Measurements from ENCODE around the gene MUSK. TPM values are rescaled to one million over a fixed set of nuclear protein-coding genes. Genes with fewer than 3 reads are reported as not detected.

MUSK gene
- total and polyA plus RNA-seq, 2 of the 8 experiments (the other 6 are each of a cell fraction or from before 2014, with no cell fraction given): not detected

GRCh38 chr9:110742741-110743371 lies 74.3 kb downstream of the MUSK start:
- FAIRE-seq: peak; percentile 57
- 70% methylated on average over 8 of the region's 8 CpGs; no CpG with 5 or more reads in 1 of the 2 experiments for WGBS, 2 experiments (ENCODE audit: extremely low coverage in 1 of 2, insufficient coverage in 1 of 2, insufficient read length in 1 of 2, insufficient replicate concordance in 2 of 2, low coverage in 1 of 2, low lambda C conversion rate in 2 of 2, missing lambda C conversion rate in 1 of 2)
- Histone ChIP-seq H3K9ac (replicated peaks in 1 of 4; ENCODE audit: extremely low read depth in 1 of 4, low read depth in 3 of 4, low read length in 3 of 4) (no peak overlapping the region), H2BK120ac (replicated peaks; ENCODE audit: low read depth, low read length) (no peak overlapping the region), H3K27ac (ENCODE audit: low read depth, low read length) (0 out of 2 replicates have a peak overlapping the region, but pooled peaks have one; percentile 10), H3K14ac (ENCODE audit: insufficient read length) (no peak overlapping the region), H3K27me3 (replicated peaks in 1 of 4; ENCODE audit: control insufficient read depth in 3 of 4, extremely low read depth in 1 of 4, insufficient read depth in 3 of 4, low read length in 3 of 4) (no peaks in the 10 kb centered on the region), H3K79me1 (ENCODE audit: low read depth, low read length) (no peaks in the 10 kb centered on the region), H2BK5ac (ENCODE audit: low read depth, low read length) (no peak overlapping the region), H2AK5ac (ENCODE audit: low read depth, low read length) (no peak overlapping the region), H4K5ac (ENCODE audit: insufficient read length, low read depth, low read length) (no peak overlapping the region), H2AFZ (ENCODE audit: low read length) (peak overlapping the region; percentile 69), H3K4me3 (ENCODE audit: extremely low read depth in 1 of 4, insufficient read depth in 2 of 4, low read depth in 3 of 4, low read length in 4 of 4) (no peak overlapping the region), H3K79me2 (ENCODE audit: control insufficient read depth in 1 of 2, insufficient read depth in 2 of 2, low read length in 2 of 2) (no peaks in the 10 kb centered on the region), H3K4ac (replicated peaks; ENCODE audit: insufficient read length, low read depth, low read length) (no peak overlapping the region), H3K36me3 (ENCODE audit: control insufficient read depth in 2 of 4, insufficient read depth in 4 of 4, low read length in 3 of 4) (no peaks in the 10 kb centered on the region), H3K23ac (ENCODE audit: insufficient read length) (no peak overlapping the region), H4K20me1 (replicated peaks in 1 of 2; ENCODE audit: control insufficient read depth in 1 of 2, insufficient read depth in 2 of 2, low read length in 2 of 2) (no peaks in the 10 kb centered on the region), H3K18ac (ENCODE audit: extremely low read depth, low read length) (peak overlapping the region; percentile 34; the same call in 1 of the 2 replicates), H3K4me1 (replicated peaks in 1 of 4; ENCODE audit: control insufficient read depth in 3 of 4, insufficient read depth in 4 of 4, low read length in 3 of 4) (peaks cover 0 to 6% (median 4%) of the 10 kb centered on the region in 4 experiments; a peak in 3 of 7 replicates), H2BK12ac (ENCODE audit: low read depth, low read length) (no peak overlapping the region), H3K9me3 (ENCODE audit: insufficient read depth in 2 of 2, low read depth in 1 of 2, low read length in 1 of 2) (no peaks in the 10 kb centered on the region), H4K8ac (ENCODE audit: extremely low read depth, insufficient read depth, low read length) (no peak overlapping the region), H3K4me2 (ENCODE audit: insufficient read depth in 1 of 2, low read depth in 2 of 2, low read length in 2 of 2) (peak overlapping the region in 1 of 2 experiments; percentile 25; a peak in 1 of 4 replicates), H4K91ac (replicated peaks; ENCODE audit: insufficient read length, low read length) (no peak overlapping the region), H2BK20ac (ENCODE audit: low read length) (no peak overlapping the region), H3K56ac (replicated peaks; ENCODE audit: insufficient read length, low read depth, low read length) (no peak overlapping the region), H2BK15ac (ENCODE audit: low read length) (0 out of 2 replicates have a peak overlapping the region, but pooled peaks have one; percentile 46), H3K23me2 (ENCODE audit: low read depth, low read length) (no peaks in the 10 kb centered on the region; the same call in 1 of the 2 replicates)
- peak in 1 of 2 experiments; percentile 7 for DNase-seq (ENCODE audit: low read depth in 1 of 2, low spot score in 2 of 2)
- POLR2A ChIA-PET (ENCODE audit: partially characterized antibody): no interaction called here
- CTCF ChIA-PET (ENCODE audit: partially characterized antibody): no interaction called here
- TF ChIP-seq EP300 (IDR thresholded peaks at IDR 0.05; ENCODE audit: borderline replicate concordance in 1 of 2, low read depth in 2 of 2, low read length in 2 of 2) (no peak), ASH2L (IDR thresholded peaks at IDR 0.05; ENCODE audit: low read length) (peak; percentile 49)
